ENCODE data around the gene GDPD4. TPM values are rescaled to one million over a fixed set of nuclear protein-coding genes. Genes with fewer than 3 reads are reported as not detected.

Gene GDPD4
- total RNA-seq, 2 donors from 2014 or later = not detected

DNA sequence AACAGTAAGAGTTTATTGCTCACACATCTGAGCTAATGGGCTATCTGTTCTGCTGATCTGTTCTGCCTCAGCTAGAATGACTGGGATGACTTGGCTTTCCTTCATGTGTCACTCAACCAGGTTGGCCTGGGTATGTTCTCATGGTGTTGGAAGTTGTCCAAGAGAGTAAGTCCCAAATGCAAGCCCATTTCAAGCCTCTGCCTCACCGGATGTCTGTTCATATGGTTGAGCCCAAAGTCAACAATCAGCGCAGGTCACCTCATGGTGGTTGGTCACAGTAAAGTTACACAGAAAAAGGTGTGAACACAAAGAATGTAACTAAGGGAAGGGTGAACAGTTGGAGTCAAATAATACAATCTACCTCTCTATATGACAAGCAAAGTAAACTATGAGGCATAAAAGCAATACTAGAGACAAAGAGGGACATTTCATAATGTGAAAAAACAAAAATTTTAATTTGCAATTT lies 1.9 kb downstream of the GDPD4 start:
- Mint-ChIP-seq H3K27me3 (ENCODE audit: insufficient read depth) (no peaks in the 10 kb centered on the region), H3K4me1 (peaks cover 28% of the 10 kb centered on the region)
- 80 to 100% methylated on average over 1 to 2 of the region's 2 CpGs for whole genome bisulfite sequencing, 2 experiments (ENCODE audit: insufficient coverage in 1 of 2, insufficient read length in 1 of 2)

DNA sequence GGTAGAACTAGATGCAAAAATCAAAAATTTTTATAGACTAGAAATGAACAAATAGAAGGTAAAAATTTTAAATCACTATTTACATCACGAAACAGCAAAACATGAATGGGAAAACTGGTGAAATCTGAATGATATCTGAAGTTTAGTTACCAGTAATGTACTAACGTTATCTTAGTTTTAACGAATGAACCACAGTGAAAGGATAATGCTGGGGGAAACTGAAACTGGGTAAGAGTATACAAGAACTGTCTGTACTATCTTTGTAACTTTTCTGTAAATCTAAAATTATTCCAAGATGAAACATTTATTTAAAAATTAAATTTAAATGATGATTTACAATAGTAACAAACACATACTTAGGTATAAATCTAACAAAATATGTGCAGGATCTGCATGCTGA lies 7.4 kb downstream of the GDPD4 start:
- peaks cover 18% of the 10 kb centered on the region for H3K9me3 Mint-ChIP-seq
- WGBS, 2 experiments (ENCODE audit: insufficient coverage in 1 of 2, insufficient read length in 1 of 2) = 99 to 100% methylated on average over 2 to 3 of the region's 3 CpGs

More for the DNA sequence above, 1.9 kb downstream of the GDPD4 start:
- H3K4me3 Mint-ChIP-seq = no peak overlapping the region
- no peak overlapping the region for H3K27ac Mint-ChIP-seq
- H3K4me3 ChIP-seq (ENCODE audit: low read length) = no peak overlapping the region
- TF ChIP-seq, protein P1, sequence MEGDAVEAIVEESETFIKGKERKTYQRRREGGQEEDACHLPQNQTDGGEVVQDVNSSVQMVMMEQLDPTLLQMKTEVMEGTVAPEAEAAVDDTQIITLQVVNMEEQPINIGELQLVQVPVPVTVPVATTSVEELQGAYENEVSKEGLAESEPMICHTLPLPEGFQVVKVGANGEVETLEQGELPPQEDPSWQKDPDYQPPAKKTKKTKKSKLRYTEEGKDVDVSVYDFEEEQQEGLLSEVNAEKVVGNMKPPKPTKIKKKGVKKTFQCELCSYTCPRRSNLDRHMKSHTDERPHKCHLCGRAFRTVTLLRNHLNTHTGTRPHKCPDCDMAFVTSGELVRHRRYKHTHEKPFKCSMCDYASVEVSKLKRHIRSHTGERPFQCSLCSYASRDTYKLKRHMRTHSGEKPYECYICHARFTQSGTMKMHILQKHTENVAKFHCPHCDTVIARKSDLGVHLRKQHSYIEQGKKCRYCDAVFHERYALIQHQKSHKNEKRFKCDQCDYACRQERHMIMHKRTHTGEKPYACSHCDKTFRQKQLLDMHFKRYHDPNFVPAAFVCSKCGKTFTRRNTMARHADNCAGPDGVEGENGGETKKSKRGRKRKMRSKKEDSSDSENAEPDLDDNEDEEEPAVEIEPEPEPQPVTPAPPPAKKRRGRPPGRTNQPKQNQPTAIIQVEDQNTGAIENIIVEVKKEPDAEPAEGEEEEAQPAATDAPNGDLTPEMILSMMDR (conservative IDR thresholded peaks at IDR 0.05) = no peak
- no peak overlapping the region for H3K9ac ChIP-seq (ENCODE audit: extremely low read depth, low read length, poor library complexity, severe bottlenecking)
- no peaks in the 10 kb centered on the region for H3K36me3 ChIP-seq (ENCODE audit: control insufficient read depth, insufficient read depth, low read length)
- H3K4me1 ChIP-seq (ENCODE audit: control insufficient read depth, insufficient read depth, low read length) = peaks cover 6% of the 10 kb centered on the region
- H3K9me3 ChIP-seq (ENCODE audit: control insufficient read depth, low read length) = no peaks in the 10 kb centered on the region
- no peak overlapping the region for H3K27ac ChIP-seq (ENCODE audit: low read depth, low read length)
- H3K9me3 Mint-ChIP-seq = peaks cover 3% of the 10 kb centered on the region
- DNase-seq = no peak
- H3K36me3 Mint-ChIP-seq (ENCODE audit: low read depth) = no peaks in the 10 kb centered on the region
- H3K27me3 ChIP-seq (ENCODE audit: control insufficient read depth, insufficient read depth, low read length, poor library complexity, severe bottlenecking) = no peaks in the 10 kb centered on the region

DNA sequence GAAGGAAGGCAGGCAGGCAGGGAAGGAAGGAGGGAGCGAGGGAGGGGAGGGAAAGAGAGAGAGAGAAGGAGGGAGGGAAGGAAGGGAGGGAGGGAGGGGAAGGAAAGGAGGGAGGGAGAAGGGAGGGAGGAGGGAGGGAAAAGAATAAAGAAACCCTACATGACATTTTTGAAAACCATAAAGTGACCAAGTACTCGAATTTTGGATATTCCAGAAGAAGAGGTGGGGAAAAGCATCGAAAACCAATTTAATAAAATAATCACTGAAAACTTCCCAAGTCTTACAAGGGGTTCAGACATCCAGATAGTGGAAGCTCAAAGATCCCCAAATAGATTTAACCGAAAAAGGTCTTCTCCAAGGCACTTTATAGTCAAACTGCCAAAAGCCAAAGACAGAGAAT lies 11.7 kb downstream of the GDPD4 start:
- Histone ChIP-seq H3K27ac (ENCODE audit: low read depth, low read length) (no peak overlapping the region), H3K36me3 (ENCODE audit: control insufficient read depth, insufficient read depth, low read length) (no peaks in the 10 kb centered on the region), H3K9me3 (ENCODE audit: control insufficient read depth, low read length) (peaks cover 20% of the 10 kb centered on the region), H3K4me3 (ENCODE audit: low read length) (no peak overlapping the region), H3K27me3 (ENCODE audit: control insufficient read depth, insufficient read depth, low read length, poor library complexity, severe bottlenecking) (no peaks in the 10 kb centered on the region), H3K4me1 (ENCODE audit: control insufficient read depth, insufficient read depth, low read length) (no peaks in the 10 kb centered on the region), H3K9ac (ENCODE audit: extremely low read depth, low read length, poor library complexity, severe bottlenecking) (no peak overlapping the region)
- Mint-ChIP-seq H3K4me3 (no peak overlapping the region), H3K27ac (no peak overlapping the region), H3K4me1 (no peaks in the 10 kb centered on the region), H3K9me3 (peaks cover 15% of the 10 kb centered on the region), H3K27me3 (ENCODE audit: insufficient read depth) (no peaks in the 10 kb centered on the region), H3K36me3 (ENCODE audit: low read depth) (no peaks in the 10 kb centered on the region)
- no peak for DNase-seq
- TF ChIP-seq, protein P1 (conservative IDR thresholded peaks at IDR 0.05) = no peak
- 88 to 90% methylated on average over 3 to 4 of the region's 4 CpGs for WGBS, 2 experiments (ENCODE audit: insufficient coverage in 1 of 2, insufficient read length in 1 of 2)

More for the DNA sequence above, 7.4 kb downstream of the GDPD4 start:
- no peak overlapping the region for H3K4me3 Mint-ChIP-seq
- Histone ChIP-seq H3K36me3 (ENCODE audit: control insufficient read depth, insufficient read depth, low read length) (no peaks in the 10 kb centered on the region), H3K4me3 (ENCODE audit: low read length) (no peak overlapping the region), H3K4me1 (ENCODE audit: control insufficient read depth, insufficient read depth, low read length) (peaks cover 2% of the 10 kb centered on the region), H3K27me3 (ENCODE audit: control insufficient read depth, insufficient read depth, low read length, poor library complexity, severe bottlenecking) (no peaks in the 10 kb centered on the region), H3K9me3 (ENCODE audit: control insufficient read depth, low read length) (peaks cover 20% of the 10 kb centered on the region), H3K9ac (ENCODE audit: extremely low read depth, low read length, poor library complexity, severe bottlenecking) (no peak overlapping the region), H3K27ac (ENCODE audit: low read depth, low read length) (no peak overlapping the region)
- H3K4me1 Mint-ChIP-seq = peaks cover 11% of the 10 kb centered on the region
- no peaks in the 10 kb centered on the region for H3K27me3 Mint-ChIP-seq (ENCODE audit: insufficient read depth)
- no peak for DNase-seq
- TF ChIP-seq, protein P1 (conservative IDR thresholded peaks at IDR 0.05) = no peak
- no peak overlapping the region for H3K27ac Mint-ChIP-seq
- no peaks in the 10 kb centered on the region for H3K36me3 Mint-ChIP-seq (ENCODE audit: low read depth)
